Neural cell (in vitro differentiated cells): Measurements from ENCODE around the gene KCND2. TPM values are rescaled to one million over a fixed set of nuclear protein-coding genes. Genes with fewer than 3 reads are reported as not detected.

Source experiments
- H2AFZ ChIP-seq: fragments of 200-600, 300-800 bp; sonication (generic), shearing (Covaris generic); 2 replicates; pipeline ENCODE4 v1.6.0; 2014; ENCODE audit warnings: low read depth, mild to moderate bottlenecking, antibody characterized with exemption, low read length, moderate library complexity
- H3F3A ChIP-seq: fragments of 200-600 bp; shearing (Covaris generic); 2 replicates; pipeline ENCODE4 v1.6.1; 2016; ENCODE audit warnings: mild to moderate bottlenecking, moderate library complexity, mixed read lengths, antibody characterized with exemption, low read length; ENCODE audit not compliant: insufficient read depth, poor library complexity, severe bottlenecking
- H3K27ac ChIP-seq: fragments of 200-600, 300-800 bp; sonication (generic), shearing (Covaris generic); 2 replicates; pipeline ENCODE4 v1.5.1; 2014; ENCODE audit warnings: mild to moderate bottlenecking, low read length, moderate library complexity
- H3K27me3 ChIP-seq: fragments of 300-800, 200-600 bp; sonication (generic), shearing (Covaris generic); 2 replicates; pipeline ENCODE4 v1.6.0; 2014; ENCODE audit warnings: mild to moderate bottlenecking, low read depth, low read length, moderate library complexity; ENCODE audit not compliant: insufficient read depth
- H3K36me3 ChIP-seq: fragments of 300-800, 200-600 bp; sonication (generic), shearing (Covaris generic); 2 replicates; pipeline ENCODE4 v1.5.1; 2014; ENCODE audit warnings: mild to moderate bottlenecking, antibody characterized with exemption, low read length, moderate library complexity; ENCODE audit not compliant: insufficient read depth
- H3K4me2 ChIP-seq: fragments of 300-800, 200-600 bp; sonication (generic), shearing (Covaris generic); 2 replicates; pipeline ENCODE4 v1.6.0; 2014; ENCODE audit warnings: mild to moderate bottlenecking, low read length
- H3K4me3 ChIP-seq: fragments of 300-800, 200-600 bp; sonication (generic), shearing (Covaris generic); 2 replicates; pipeline ENCODE4 v1.5.1; 2014; ENCODE audit warnings: mild to moderate bottlenecking, low read length, moderate library complexity
- H3K79me2 ChIP-seq: fragments of 200-600 bp; shearing (Covaris generic); replicated peaks from 2 replicates; pipeline ENCODE4 v1.6.0; 2014; ENCODE audit warnings: mild to moderate bottlenecking, low read length, moderate library complexity; ENCODE audit not compliant: insufficient read depth
- H3K9ac ChIP-seq: fragments of 300-800, 200-600 bp; sonication (generic), shearing (Covaris generic); 2 replicates; pipeline ENCODE4 v1.6.1; 2016; ENCODE audit warnings: mild to moderate bottlenecking, low read length, mixed read lengths
- H3K9me2 ChIP-seq: fragments of 200-600 bp; shearing (Covaris generic); 2 replicates; pipeline ENCODE4 v1.6.1; 2016; ENCODE audit warnings: mild to moderate bottlenecking, low read length, mixed read lengths; ENCODE audit not compliant: insufficient read depth
- H3K9me3 ChIP-seq: fragments of 200-600, 300-800 bp; sonication (generic), shearing (Covaris generic); 2 replicates; pipeline ENCODE4 v1.6.1; 2016; ENCODE audit warnings: mild to moderate bottlenecking, mixed run types, low read length, moderate library complexity, mixed read lengths
- H4K20me1 ChIP-seq: fragments of 200-600 bp; shearing (Covaris generic); 2 replicates; pipeline ENCODE4 v1.6.1; 2016; ENCODE audit warnings: mild to moderate bottlenecking, mixed run types; ENCODE audit not compliant: insufficient read depth
- CTCF ChIP-seq: fragments of 450-650 bp; IDR thresholded peaks from 2 replicates; pipeline ENCODE4 v1.5.1; 2014; ENCODE audit warnings: antibody characterized with exemption, mild to moderate bottlenecking, moderate library complexity; ENCODE audit not compliant: poor library complexity, severe bottlenecking
- EP300 ChIP-seq: fragments of 450-650 bp; conservative IDR thresholded peaks from 2 replicates; pipeline ENCODE4 v1.6.1; 2014; ENCODE audit warnings: antibody characterized with exemption, mild to moderate bottlenecking, moderate library complexity; ENCODE audit not compliant: poor library complexity, severe bottlenecking
- EZH2 ChIP-seq: fragments of 200-600, 300-800 bp; shearing (Covaris generic), sonication (generic); IDR thresholded peaks from 2 replicates; pipeline ENCODE4 v1.6.1; 2014; ENCODE audit warnings: antibody characterized with exemption, low read length, borderline replicate concordance, mild to moderate bottlenecking; ENCODE audit not compliant: insufficient read depth, poor library complexity, severe bottlenecking
- MXI1 ChIP-seq: fragments of 450-650 bp; conservative IDR thresholded peaks from 2 replicates; pipeline ENCODE4 v1.6.1; 2014; ENCODE audit warnings: antibody characterized with exemption, mild to moderate bottlenecking; ENCODE audit not compliant: poor library complexity, severe bottlenecking
- POLR2AphosphoS5 ChIP-seq: IDR thresholded peaks from 2 replicates; pipeline ENCODE4 v1.6.1; 2012
- RAD21 ChIP-seq: fragments of 450-650 bp; conservative IDR thresholded peaks from 2 replicates; pipeline ENCODE4 v1.6.1; 2014; ENCODE audit warnings: antibody characterized with exemption, mild to moderate bottlenecking, moderate library complexity
- REST ChIP-seq: IDR thresholded peaks from 2 replicates; pipeline ENCODE4 v1.6.1; 2012; ENCODE audit warnings: borderline replicate concordance
- SMC3 ChIP-seq: fragments of 450-650 bp; conservative IDR thresholded peaks from 2 replicates; pipeline ENCODE4 v1.6.1; 2014; ENCODE audit warnings: antibody characterized with exemption, mild to moderate bottlenecking, moderate library complexity; ENCODE audit not compliant: poor library complexity
- TAF1 ChIP-seq: IDR thresholded peaks from 2 replicates; pipeline ENCODE4 v1.6.1; 2012; ENCODE audit warnings: low read depth
- polyA plus RNA-seq: library from polyadenylated mRNA; depleted of rRNA; stranded (reverse); fragments of >200 nt; gene quantifications from 2 replicates; pipeline ENCODE4 v1.2.3, GENCODE V29; 2014

KCND2 gene
- polyA plus RNA-seq, 1 donor from 2014 or later, result 11.0 TPM

- no peaks in the 10 kb centered on the region for H3K9me3 ChIP-seq
- no peaks in the 10 kb centered on the region for H3F3A ChIP-seq
- H2AFZ ChIP-seq, result no peak overlapping the region
- H3K4me3 ChIP-seq, result no peak overlapping the region
- TF ChIP-seq TAF1, result no peak
- no peak for TF ChIP-seq RAD21
- no peak for TF ChIP-seq CTCF
- no peak for TF ChIP-seq EP300
- no peak for TF ChIP-seq SMC3
- no peak for TF ChIP-seq POLR2AphosphoS5
- no peak for TF ChIP-seq MXI1
- no peak for TF ChIP-seq EZH2
- TF ChIP-seq REST, result no peak
- H3K9me2 ChIP-seq, result no peaks in the 10 kb centered on the region
- no peaks in the 10 kb centered on the region for H4K20me1 ChIP-seq
- no peak overlapping the region for H3K9ac ChIP-seq
- no peaks in the 10 kb centered on the region for H3K79me2 ChIP-seq
- no peak overlapping the region for H3K27ac ChIP-seq
- no peaks in the 10 kb centered on the region for H3K27me3 ChIP-seq
- H3K36me3 ChIP-seq, result no peaks in the 10 kb centered on the region
- no peak overlapping the region for H3K4me2 ChIP-seq
These were observed 436.4 kb downstream of the KCND2 start for GRCh38 chr7:120709252-120709971.

GRCh38 chr7:120709972-120710320 lies 437.0 kb downstream of the KCND2 start:
- no peak overlapping the region for H3K4me3 ChIP-seq
- H2AFZ ChIP-seq, result no peak overlapping the region
- no peak overlapping the region for H3K27ac ChIP-seq
- no peaks in the 10 kb centered on the region for H3K27me3 ChIP-seq
- H3K4me2 ChIP-seq, result no peak overlapping the region
- no peak for TF ChIP-seq RAD21
- TF ChIP-seq REST, result no peak
- TF ChIP-seq POLR2AphosphoS5, result no peak
- no peak for TF ChIP-seq TAF1
- no peak for TF ChIP-seq MXI1
- no peak for TF ChIP-seq SMC3
- no peak for TF ChIP-seq CTCF
- TF ChIP-seq EP300, result no peak
- no peak for TF ChIP-seq EZH2
- H3K79me2 ChIP-seq, result no peaks in the 10 kb centered on the region
- H3K9me2 ChIP-seq, result no peaks in the 10 kb centered on the region
- H3F3A ChIP-seq, result no peaks in the 10 kb centered on the region
- no peaks in the 10 kb centered on the region for H3K36me3 ChIP-seq
- no peaks in the 10 kb centered on the region for H3K9me3 ChIP-seq
- no peaks in the 10 kb centered on the region for H4K20me1 ChIP-seq
- H3K9ac ChIP-seq, result no peak overlapping the region
